Erythroblast (primary cell): Measurements from ENCODE around the gene KRTAP10-7.
"Not testable (repeated sequence)": the region's sequence is repeated elsewhere in the genome, so short reads cannot be mapped to it uniquely, and the experiment has no call there.

Source experiments
- DNase-seq, 2 experiments: peaks; one replicate each; lab custom pipeline; 2025; lab: John Stamatoyannopoulos, UW
- GATA1 ChIP-seq: IDR thresholded peaks from 2 replicates; pipeline ENCODE4 v1.6.1; 2011; ENCODE audit warnings: low read depth, mild to moderate bottlenecking, control low read depth, low read length, moderate library complexity
- POLR2A ChIP-seq: IDR thresholded peaks from 2 replicates; pipeline ENCODE4 v1.6.1; 2011; ENCODE audit warnings: mild to moderate bottlenecking, low read length

The KRTAP10-7 gene

GRCh38 chr21:44637018-44637850, 36.8 kb downstream of the KRTAP10-7 start, which contains the start of gene KRTAP10-10:
KRTAP10-10 (plus strand) TSS chr21:44637356; CDS start chr21:44637418, 62 bp downstream.
- DNase-seq: no peak
- TF ChIP-seq POLR2A (no peak), GATA1 (no peak)

GRCh38 chr21:44637851-44638348, 37.5 kb downstream of the KRTAP10-7 start:
- DNase-seq: not testable (repeated sequence)

- not testable (repeated sequence) for DNase-seq
These were observed 38.3 kb downstream of the KRTAP10-7 start for GRCh38 chr21:44638506-44639330.

GRCh38 chr21:44639331-44639655, 38.9 kb downstream of the KRTAP10-7 start:
- TF ChIP-seq GATA1 (no peak), POLR2A (no peak)
- DNase-seq: no peak

- TF ChIP-seq POLR2A: no peak
- TF ChIP-seq GATA1: no peak
- no peak for DNase-seq
These were observed 40.4 kb downstream of the KRTAP10-7 start for GRCh38 chr21:44640761-44641160.

GRCh38 chr21:44643741-44644310, 43.4 kb downstream of the KRTAP10-7 start:
- no peak for DNase-seq
- TF ChIP-seq POLR2A: no peak
- TF ChIP-seq GATA1: no peak

GRCh38 chr21:44644878-44645277, 44.5 kb downstream of the KRTAP10-7 start:
- TF ChIP-seq POLR2A: no peak
- TF ChIP-seq GATA1: no peak
- DNase-seq: no peak

GRCh38 chr21:44646366-44647221, 46.2 kb downstream of the KRTAP10-7 start, which contains the start of gene KRTAP10-11:
KRTAP10-11 (plus strand) TSS chr21:44646414; CDS start chr21:44646459, 45 bp downstream.
- not testable (repeated sequence) for DNase-seq

GRCh38 chr21:44647222-44647552, 46.8 kb downstream of the KRTAP10-7 start:
- TF ChIP-seq POLR2A (no peak), GATA1 (no peak)
- no peak for DNase-seq

GRCh38 chr21:44648557-44649311, 48.3 kb downstream of the KRTAP10-7 start:
- TF ChIP-seq GATA1: no peak
- no peak for TF ChIP-seq POLR2A
- no peak for DNase-seq

- TF ChIP-seq POLR2A (no peak), GATA1 (no peak)
These were observed 49.2 kb downstream of the KRTAP10-7 start for GRCh38 chr21:44649521-44650100.

GRCh38 chr21:44650265-44650972, 50.0 kb downstream of the KRTAP10-7 start:
- TF ChIP-seq GATA1: no peak
- no peak for TF ChIP-seq POLR2A
- DNase-seq: no peak

More at GRCh38 chr21:44649521-44650100, 49.2 kb downstream of the KRTAP10-7 start:
- no peak for DNase-seq
